Measurements from ENCODE around the gene ZNF813. TPM values are rescaled to one million over a fixed set of nuclear protein-coding genes. Genes with fewer than 3 reads are reported as not detected.
"Not testable (repeated sequence)": the region's sequence is repeated elsewhere in the genome, so short reads cannot be mapped to it uniquely, and the experiment has no call there.

ZNF813 gene
- total RNA-seq, 1 donor from 2014 or later, result 16.0 TPM

DNA sequence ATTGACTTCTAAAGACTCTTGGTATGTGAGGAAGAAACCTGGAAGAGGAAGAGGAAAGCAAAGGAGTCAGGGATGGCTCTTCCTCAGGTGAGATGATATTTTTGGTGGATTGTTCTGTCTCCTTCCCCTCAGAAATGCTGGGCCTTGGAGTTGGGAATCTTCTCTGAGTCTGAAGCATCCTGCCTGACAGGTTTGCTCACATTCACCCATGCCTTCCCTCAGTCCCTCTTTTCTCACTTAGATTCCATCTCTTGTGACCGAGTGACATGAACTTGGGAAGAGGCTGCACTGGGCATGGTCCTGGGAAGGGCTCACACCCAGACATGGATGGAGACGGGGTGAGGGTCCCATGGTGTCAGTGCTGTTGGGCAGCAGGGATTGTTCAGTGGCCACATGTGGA is 16.2 kb downstream of the ZNF813 start:
- H3K27ac Mint-ChIP-seq, result peak overlapping the region; percentile 62

DNA sequence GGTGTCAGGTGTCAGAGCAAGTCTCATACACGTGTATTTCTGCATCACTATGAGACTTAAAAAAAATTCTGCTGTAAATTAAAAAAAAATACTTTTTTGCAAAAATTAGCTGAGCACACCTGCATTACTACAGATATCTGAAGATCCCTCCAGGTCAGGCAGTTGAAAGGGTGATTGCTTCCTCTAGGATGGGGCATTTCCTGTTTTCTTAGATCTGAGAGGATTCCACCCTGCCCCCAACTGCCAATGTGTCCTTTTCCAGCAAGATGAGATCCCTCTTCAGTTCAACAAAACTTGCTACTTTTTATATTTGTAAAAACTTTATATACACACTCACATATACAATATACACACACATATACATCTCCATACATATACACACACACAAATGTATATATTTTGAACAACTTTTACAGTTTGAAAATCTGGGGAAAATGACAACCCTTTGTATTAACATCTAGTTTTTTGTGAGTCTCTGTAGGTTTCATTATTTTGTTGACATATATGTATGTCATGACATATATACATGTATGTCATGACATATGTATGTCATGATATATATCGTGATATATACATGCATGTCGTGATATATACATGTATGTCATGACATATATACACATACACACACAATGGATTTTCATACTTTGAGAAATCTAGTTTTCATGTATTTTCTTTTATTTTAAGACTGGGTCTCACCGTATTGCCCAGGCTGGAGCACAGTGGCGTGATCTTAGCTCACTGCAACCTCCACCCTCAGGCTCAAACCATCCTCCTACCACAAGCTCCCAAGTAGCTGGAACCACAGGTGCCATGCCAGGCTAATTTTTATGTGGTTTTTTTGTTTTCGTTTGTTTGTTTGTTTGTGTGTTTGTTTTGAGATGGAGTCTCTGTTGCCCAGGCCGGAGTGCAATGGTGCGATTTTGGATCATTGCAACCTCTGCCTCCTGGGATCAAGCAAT is 17.8 kb downstream of the ZNF813 start:
- Mint-ChIP-seq H3K4me1 (ENCODE audit: low read depth) (no peaks in the 10 kb centered on the region), H3K36me3 (ENCODE audit: insufficient read depth) (peaks cover 74% of the 10 kb centered on the region), H3K27me3 (no peaks in the 10 kb centered on the region), H3K9me3 (ENCODE audit: low read depth) (peaks cover 21% of the 10 kb centered on the region), H3K27ac (no peak overlapping the region), H3K4me3 (ENCODE audit: low read depth) (no peak overlapping the region)
- DNase-seq (ENCODE audit: low spot score, unreplicated experiment), result no peak
- TF ChIP-seq, protein P1, sequence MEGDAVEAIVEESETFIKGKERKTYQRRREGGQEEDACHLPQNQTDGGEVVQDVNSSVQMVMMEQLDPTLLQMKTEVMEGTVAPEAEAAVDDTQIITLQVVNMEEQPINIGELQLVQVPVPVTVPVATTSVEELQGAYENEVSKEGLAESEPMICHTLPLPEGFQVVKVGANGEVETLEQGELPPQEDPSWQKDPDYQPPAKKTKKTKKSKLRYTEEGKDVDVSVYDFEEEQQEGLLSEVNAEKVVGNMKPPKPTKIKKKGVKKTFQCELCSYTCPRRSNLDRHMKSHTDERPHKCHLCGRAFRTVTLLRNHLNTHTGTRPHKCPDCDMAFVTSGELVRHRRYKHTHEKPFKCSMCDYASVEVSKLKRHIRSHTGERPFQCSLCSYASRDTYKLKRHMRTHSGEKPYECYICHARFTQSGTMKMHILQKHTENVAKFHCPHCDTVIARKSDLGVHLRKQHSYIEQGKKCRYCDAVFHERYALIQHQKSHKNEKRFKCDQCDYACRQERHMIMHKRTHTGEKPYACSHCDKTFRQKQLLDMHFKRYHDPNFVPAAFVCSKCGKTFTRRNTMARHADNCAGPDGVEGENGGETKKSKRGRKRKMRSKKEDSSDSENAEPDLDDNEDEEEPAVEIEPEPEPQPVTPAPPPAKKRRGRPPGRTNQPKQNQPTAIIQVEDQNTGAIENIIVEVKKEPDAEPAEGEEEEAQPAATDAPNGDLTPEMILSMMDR (IDR thresholded peaks at IDR 0.05; ENCODE audit: unreplicated experiment), result no peak

More for the DNA sequence above, 16.2 kb downstream of the ZNF813 start:
- not testable (repeated sequence) for H3K27me3 Mint-ChIP-seq; DNase-seq (ENCODE audit: low spot score, unreplicated experiment); H3K4me3 Mint-ChIP-seq (ENCODE audit: low read depth); H3K4me1 Mint-ChIP-seq (ENCODE audit: low read depth)
- Mint-ChIP-seq H3K36me3 (ENCODE audit: insufficient read depth) (peaks cover 80% of the 10 kb centered on the region), H3K9me3 (ENCODE audit: low read depth) (peaks cover 31% of the 10 kb centered on the region)

DNA sequence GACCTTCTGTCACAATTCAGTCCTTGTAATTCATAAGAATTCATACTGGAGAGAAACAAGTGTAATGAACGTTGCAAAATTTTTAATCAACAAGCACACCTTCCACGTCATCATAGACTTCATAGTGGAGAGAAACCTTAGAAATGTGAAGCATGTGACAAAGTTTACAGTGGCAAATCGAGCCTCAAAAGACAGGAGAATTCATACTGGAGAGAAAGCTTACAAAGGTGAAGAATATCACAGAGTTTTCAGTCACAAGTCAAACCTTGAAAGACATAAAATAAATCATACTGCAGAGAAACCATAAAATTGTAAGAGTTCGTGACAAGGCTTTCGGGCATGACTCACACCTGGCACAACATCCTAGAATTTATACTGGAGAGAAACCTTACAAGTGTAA is 24.6 kb downstream of the ZNF813 start:
- peaks cover 2% of the 10 kb centered on the region for H3K4me1 Mint-ChIP-seq (ENCODE audit: low read depth)
- no peaks in the 10 kb centered on the region for H3K27me3 Mint-ChIP-seq
- TF ChIP-seq, protein P1 (IDR thresholded peaks at IDR 0.05; ENCODE audit: unreplicated experiment), result no peak
- H3K36me3 Mint-ChIP-seq (ENCODE audit: insufficient read depth), result peaks cover 68% of the 10 kb centered on the region
- peaks cover 36% of the 10 kb centered on the region for H3K9me3 Mint-ChIP-seq (ENCODE audit: low read depth)
- no peak for DNase-seq (ENCODE audit: low spot score, unreplicated experiment)
- H3K4me3 Mint-ChIP-seq (ENCODE audit: low read depth), result no peak overlapping the region
- no peak overlapping the region for H3K27ac Mint-ChIP-seq

DNA sequence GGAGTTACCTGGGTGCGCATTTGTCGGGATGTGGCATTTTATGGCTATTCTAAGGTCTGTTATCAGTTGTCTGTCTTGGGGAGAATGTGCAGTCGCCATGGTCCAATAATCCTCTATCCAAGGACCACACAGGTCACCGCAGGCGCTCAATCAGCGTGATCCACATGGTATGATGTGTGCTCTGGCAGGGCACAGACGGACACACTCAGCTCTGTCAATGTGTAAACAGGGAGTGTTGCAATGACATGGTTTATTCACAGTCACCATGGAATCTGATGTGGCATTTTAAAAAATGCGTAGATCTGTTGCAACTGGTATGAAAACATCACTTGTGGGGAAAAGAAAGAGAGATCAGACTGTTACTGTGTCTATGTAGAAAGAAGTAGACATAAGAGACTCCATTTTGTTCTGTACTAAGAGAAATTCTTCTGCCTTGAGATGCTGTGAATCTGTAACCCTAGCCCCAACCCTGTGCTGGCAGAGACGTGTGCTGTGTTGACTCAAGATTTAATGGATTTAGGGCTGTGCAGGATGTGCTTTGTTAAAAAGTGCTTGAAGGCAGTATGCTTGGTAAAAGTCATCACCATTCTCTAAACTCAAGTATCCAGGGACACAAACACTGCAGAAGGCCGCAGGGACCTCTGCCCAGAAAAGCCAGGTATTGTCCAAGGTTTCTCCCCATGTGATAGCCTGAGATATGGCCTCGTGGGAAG is 29.9 kb downstream of the ZNF813 start:
- H3K9me3 Mint-ChIP-seq (ENCODE audit: low read depth), result peaks cover 11% of the 10 kb centered on the region
- not testable (repeated sequence) for H3K4me3 Mint-ChIP-seq (ENCODE audit: low read depth); H3K27me3 Mint-ChIP-seq

DNA sequence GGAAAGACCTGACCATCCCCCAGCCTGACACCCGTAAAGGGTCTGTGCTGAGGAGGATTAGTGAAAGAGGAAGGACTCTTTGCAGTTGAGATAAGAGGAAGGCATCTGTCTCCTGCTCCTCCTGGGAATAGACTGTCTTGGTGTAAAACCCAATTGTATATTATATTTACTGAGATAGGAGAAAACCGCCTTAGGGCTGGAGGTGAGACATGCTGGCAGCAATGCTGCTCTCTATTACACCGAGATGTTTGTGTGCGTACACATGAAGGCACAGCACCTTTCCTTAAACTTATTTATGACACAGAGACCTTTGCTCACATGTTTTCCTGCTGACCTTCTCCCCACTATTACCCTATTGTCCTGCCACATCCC is 30.5 kb downstream of the ZNF813 start:
- H3K27ac Mint-ChIP-seq, result not testable (repeated sequence)

More for the DNA sequence above, 29.9 kb downstream of the ZNF813 start:
- Mint-ChIP-seq H3K36me3 (ENCODE audit: insufficient read depth) (peaks cover 21% of the 10 kb centered on the region), H3K4me1 (ENCODE audit: low read depth) (peaks cover 12% of the 10 kb centered on the region), H3K27ac (peak overlapping the region; percentile 42)
- DNase-seq (ENCODE audit: low spot score, unreplicated experiment), result not testable (repeated sequence)

DNA sequence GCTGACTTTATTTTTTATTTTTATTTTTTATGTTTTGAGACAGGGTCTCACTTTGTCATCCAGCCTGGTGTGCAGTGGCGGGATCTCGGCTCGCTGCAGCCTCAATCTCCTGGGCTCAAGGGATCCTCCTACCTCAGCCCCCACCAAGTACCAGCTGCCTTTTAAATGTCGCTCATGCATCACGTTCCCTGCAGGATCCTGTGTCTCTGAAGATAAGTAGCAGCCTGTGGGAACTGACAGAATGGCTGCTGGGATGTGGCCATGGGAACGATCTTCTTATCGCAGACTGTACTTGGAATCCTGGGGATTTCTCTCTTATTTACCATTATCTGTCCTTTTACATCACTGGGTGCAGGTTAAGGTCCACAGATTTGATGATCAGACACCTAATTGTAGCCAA is 35.6 kb downstream of the ZNF813 start:
- DNase-seq (ENCODE audit: low spot score, unreplicated experiment); H3K4me3 Mint-ChIP-seq (ENCODE audit: low read depth); H3K9me3 Mint-ChIP-seq (ENCODE audit: low read depth); H3K27ac Mint-ChIP-seq; H3K36me3 Mint-ChIP-seq (ENCODE audit: insufficient read depth); H3K27me3 Mint-ChIP-seq: not testable (repeated sequence)
- peaks cover 22% of the 10 kb centered on the region for H3K4me1 Mint-ChIP-seq (ENCODE audit: low read depth)

More for the DNA sequence above, 30.5 kb downstream of the ZNF813 start:
- not testable (repeated sequence) for H3K27me3 Mint-ChIP-seq; H3K4me3 Mint-ChIP-seq (ENCODE audit: low read depth); DNase-seq (ENCODE audit: low spot score, unreplicated experiment); H3K9me3 Mint-ChIP-seq (ENCODE audit: low read depth)
- peaks cover 12% of the 10 kb centered on the region for H3K4me1 Mint-ChIP-seq (ENCODE audit: low read depth)
- peaks cover 16% of the 10 kb centered on the region for H3K36me3 Mint-ChIP-seq (ENCODE audit: insufficient read depth)

DNA sequence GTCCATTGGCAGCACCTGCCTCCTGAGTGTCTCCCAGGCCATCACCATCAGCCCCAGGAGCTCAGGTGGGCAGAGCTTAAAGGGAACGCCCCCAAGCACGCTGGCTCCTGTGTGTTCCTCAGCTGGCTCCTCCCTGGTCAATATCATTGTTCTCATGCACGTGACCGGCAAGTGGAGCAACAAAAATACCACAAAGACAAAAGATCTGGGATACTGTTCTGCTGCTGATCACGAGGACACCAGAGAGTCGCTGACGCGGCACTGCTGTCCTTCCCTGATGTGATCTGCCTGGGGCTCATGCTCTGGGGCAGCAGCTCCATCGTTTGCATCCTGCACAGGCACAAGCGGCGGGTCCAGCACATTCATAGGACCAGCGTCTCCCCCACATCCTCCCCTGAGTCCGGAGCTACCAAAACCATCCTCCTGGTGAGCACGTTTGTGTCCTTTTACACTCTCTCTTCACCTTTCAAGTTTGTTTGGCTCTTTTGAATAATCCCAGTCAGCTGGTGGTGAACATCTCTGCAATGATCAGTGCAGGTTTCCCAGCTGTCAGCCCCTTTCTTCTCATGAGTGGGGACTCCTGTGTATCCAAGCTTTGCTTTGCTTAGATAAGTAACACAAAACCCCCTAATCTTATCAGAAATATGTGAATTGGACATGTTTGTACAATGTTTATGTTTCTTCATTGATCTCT is 36.3 kb downstream of the ZNF813 start:
- Mint-ChIP-seq H3K4me3 (ENCODE audit: low read depth) (peak overlapping the region; percentile 65), H3K4me1 (ENCODE audit: low read depth) (peaks cover 23% of the 10 kb centered on the region)

More for the DNA sequence above, 36.3 kb downstream of the ZNF813 start:
- H3K27ac Mint-ChIP-seq; DNase-seq (ENCODE audit: low spot score, unreplicated experiment); H3K36me3 Mint-ChIP-seq (ENCODE audit: insufficient read depth); H3K9me3 Mint-ChIP-seq (ENCODE audit: low read depth); H3K27me3 Mint-ChIP-seq: not testable (repeated sequence)
